Peyer's patch (tissue), 4 donors: Measurements from ENCODE around the gene B3GALT6. TPM values are rescaled to one million over a fixed set of nuclear protein-coding genes. Genes with fewer than 3 reads are reported as not detected.

Experiments
- DNase-seq, 3 donors: peaks; one replicate each; pipeline ENCODE4 v3.0.0-alpha.2; 2017 to 2019
- H3K27ac ChIP-seq, 4 donors: fragments of 200-600 bp; sonication (generic); one replicate each; pipeline ENCODE4 v1.5.1; 2016 to 2019
- H3K27me3 ChIP-seq, 2 donors: fragments of 200-600 bp; sonication (generic); one replicate each; pipeline ENCODE4 v1.5.1; 2019
- H3K36me3 ChIP-seq, 3 donors: fragments of 200-600 bp; sonication (generic); one replicate each; pipeline ENCODE4 v1.5.1; 2016 to 2019
- H3K4me1 ChIP-seq, 4 donors: fragments of 200-600 bp; sonication (generic); one replicate each; pipeline ENCODE4 v1.5.1; 2016 to 2019
- H3K4me3 ChIP-seq, 4 donors: fragments of 200-600 bp; sonication (generic); 1 replicate in 3 of 4; 2 replicates in 1 of 4; pipeline ENCODE4 v1.5.1; 2016 to 2019; ENCODE audit warnings: mild to moderate bottlenecking in 1 of 4
- H3K9me3 ChIP-seq, 4 donors: fragments of 200-600 bp; sonication (generic); one replicate each; pipeline ENCODE4 v1.5.1; 2016 to 2019; ENCODE audit warnings: mild to moderate bottlenecking in 1 of 4
- CTCF ChIP-seq, 6 experiments: fragments of 450-650 bp in 4 of 6; fragments of 200-600 bp in 2 of 6; sonication (generic) in 1 of 6; IDR thresholded peaks; one replicate each; pipeline ENCODE4 v1.5.1; 2017 to 2019; ENCODE audit warnings: antibody characterized with exemption in 6 of 6, mild to moderate bottlenecking in 3 of 6, moderate library complexity in 1 of 6
- POLR2A ChIP-seq, 2 donors: fragments of 450-650 bp; IDR thresholded peaks; one replicate each; pipeline ENCODE4 v1.5.1; 2017; ENCODE audit warnings: antibody characterized with exemption in 2 of 2, mild to moderate bottlenecking in 2 of 2, moderate library complexity in 2 of 2
- total RNA-seq, 4 donors: library from RNA; depleted of rRNA; stranded (reverse); fragments of >200 nt; gene quantifications; one replicate each; pipeline ENCODE4 v1.1.0, GENCODE V29; 2016

Gene B3GALT6
- total RNA-seq, 4 donors from 2014 or later: 9.1 to 13.4 (median 10.6) TPM

GRCh38 chr1:1197188-1197500, 34.9 kb upstream of the B3GALT6 start:
- Histone ChIP-seq H3K27me3 (peaks cover 0 to 7% of the 10 kb centered on the region in 2 donors), H3K9me3 (peaks cover 0 to 3% (median 1%) of the 10 kb centered on the region in 4 donors), H3K36me3 (no peaks in the 10 kb centered on the region), H3K27ac (no peak overlapping the region), H3K4me3 (no peak overlapping the region), H3K4me1 (peaks cover 0 to 14% (median 7%) of the 10 kb centered on the region in 4 donors)
- DNase-seq: no peak
- TF ChIP-seq POLR2A (IDR thresholded peaks at IDR 0.05) (no peak), CTCF (IDR thresholded peaks at IDR 0.05) (no peak)

- Histone ChIP-seq H3K4me3 (no peak overlapping the region), H3K27ac (no peak overlapping the region), H3K36me3 (no peaks in the 10 kb centered on the region), H3K9me3 (peaks cover 0 to 3% (median 1%) of the 10 kb centered on the region in 4 donors), H3K4me1 (peaks cover 0 to 14% (median 7%) of the 10 kb centered on the region in 4 donors), H3K27me3 (peaks cover 0 to 7% of the 10 kb centered on the region in 2 donors)
- TF ChIP-seq CTCF (IDR thresholded peaks at IDR 0.05) (no peak), POLR2A (IDR thresholded peaks at IDR 0.05) (no peak)
- DNase-seq: peak in 1 of 3 donors; percentile 38
Observed at GRCh38 chr1:1197551-1198422, 34.2 kb upstream of the B3GALT6 start.

GRCh38 chr1:1198423-1199140, 33.5 kb upstream of the B3GALT6 start:
- peaks cover 0 to 7% of the 10 kb centered on the region in 2 donors for H3K27me3 ChIP-seq
- no peak overlapping the region for H3K27ac ChIP-seq
- peaks cover 0 to 14% (median 7%) of the 10 kb centered on the region in 4 donors for H3K4me1 ChIP-seq
- no peaks in the 10 kb centered on the region for H3K36me3 ChIP-seq
- peak in 1 of 3 donors; percentile 42 for DNase-seq
- no peak for TF ChIP-seq POLR2A (IDR thresholded peaks at IDR 0.05)
- TF ChIP-seq CTCF (IDR thresholded peaks at IDR 0.05): no peak
- H3K9me3 ChIP-seq: peaks cover 0 to 3% (median 1%) of the 10 kb centered on the region in 4 donors
- no peak overlapping the region for H3K4me3 ChIP-seq

- H3K27me3 ChIP-seq: peaks cover 0 to 7% of the 10 kb centered on the region in 2 donors
- no peak overlapping the region for H3K27ac ChIP-seq
- TF ChIP-seq POLR2A (IDR thresholded peaks at IDR 0.05) (no peak), CTCF (IDR thresholded peaks at IDR 0.05) (no peak)
- no peaks in the 10 kb centered on the region for H3K36me3 ChIP-seq
- H3K9me3 ChIP-seq: peaks cover 0 to 3% (median 1%) of the 10 kb centered on the region in 4 donors
- no peak overlapping the region for H3K4me3 ChIP-seq
- peaks cover 0 to 14% (median 7%) of the 10 kb centered on the region in 4 donors for H3K4me1 ChIP-seq
- peak in 1 of 3 donors; percentile 44 for DNase-seq
Observed at GRCh38 chr1:1199141-1199960, 32.7 kb upstream of the B3GALT6 start.
